ENCODE measurements around the gene ATG2A.

The ATG2A gene

DNA sequence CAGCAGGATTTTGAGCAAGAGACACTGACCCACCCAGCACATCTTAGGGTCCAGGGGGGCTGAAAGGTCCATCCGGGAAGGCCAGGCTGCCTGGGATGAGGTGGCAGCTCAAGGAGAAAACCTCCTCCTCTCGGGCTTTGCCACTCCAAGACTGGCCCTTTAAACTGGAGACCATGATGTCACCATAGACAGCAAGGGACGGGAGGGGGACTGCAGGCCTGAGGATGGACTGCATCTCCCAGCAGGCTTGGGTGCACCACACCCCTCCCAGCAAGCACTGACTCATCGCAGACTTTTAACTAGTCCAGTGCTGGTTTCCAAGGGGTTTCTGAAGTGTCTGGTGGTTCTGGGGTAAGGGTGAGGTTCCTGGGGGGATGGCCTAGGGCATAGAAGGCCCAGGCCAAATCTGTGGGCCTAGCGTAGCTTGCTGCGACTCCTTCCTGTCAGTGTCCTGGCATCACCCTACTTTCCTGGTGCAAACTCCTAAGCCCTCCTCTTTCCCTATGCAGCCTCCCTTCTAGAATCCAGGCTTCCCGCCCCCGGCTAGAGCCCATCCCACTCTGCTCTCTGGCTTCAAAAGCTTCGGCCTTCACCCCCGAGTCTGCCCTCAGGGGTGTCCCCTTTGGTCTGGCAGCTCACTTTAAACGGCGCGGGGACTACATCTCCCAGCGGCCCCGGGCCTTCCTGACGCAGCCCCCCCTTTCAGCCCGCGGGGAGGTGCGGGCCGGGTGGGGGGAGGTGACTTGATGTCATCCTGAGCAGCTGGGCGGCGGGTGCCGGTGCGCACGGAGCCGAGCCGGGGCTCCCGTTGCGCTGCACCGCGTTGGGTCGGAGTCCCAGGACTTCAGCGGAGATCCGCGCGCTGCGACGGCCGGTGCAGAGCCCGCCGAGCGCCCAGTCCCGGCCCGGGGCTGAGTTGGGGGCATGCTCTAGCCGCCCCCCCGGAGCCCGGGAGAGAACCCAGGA is 7.2 kb upstream of the ATG2A start, which contains the start of gene PPP2R5B:
TSS of gene PPP2R5B (plus strand) at position 746 of the 966 bp plus-strand sequence. CDS start 1,046 bp downstream, outside the sequence.
- DNase-seq, result peak; percentile 95

GRCh38 chr11:64923151-64923661 is 6.2 kb upstream of the ATG2A start:
- peak; percentile 24 for DNase-seq

DNA sequence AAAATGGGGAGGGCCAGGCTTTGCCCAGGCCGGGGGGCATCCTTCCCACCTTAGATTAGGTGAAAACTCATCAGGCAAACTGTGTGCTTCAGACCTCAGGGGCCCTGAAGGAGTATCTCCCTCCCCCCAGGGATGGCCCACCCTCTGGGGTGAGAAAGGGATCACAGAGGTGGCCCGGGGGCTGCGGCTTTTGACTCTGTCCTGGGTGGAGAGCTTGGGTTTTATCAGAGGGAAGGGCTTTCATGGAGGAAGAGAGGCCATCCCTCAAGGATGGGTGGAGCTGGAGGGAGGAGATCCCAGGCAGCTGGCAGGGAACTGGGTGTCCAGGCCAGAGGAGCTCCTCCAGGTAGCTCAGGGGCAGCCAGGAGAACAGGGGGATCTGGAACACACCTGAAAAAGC is 4.4 kb upstream of the ATG2A start:
- no peak for DNase-seq

DNA sequence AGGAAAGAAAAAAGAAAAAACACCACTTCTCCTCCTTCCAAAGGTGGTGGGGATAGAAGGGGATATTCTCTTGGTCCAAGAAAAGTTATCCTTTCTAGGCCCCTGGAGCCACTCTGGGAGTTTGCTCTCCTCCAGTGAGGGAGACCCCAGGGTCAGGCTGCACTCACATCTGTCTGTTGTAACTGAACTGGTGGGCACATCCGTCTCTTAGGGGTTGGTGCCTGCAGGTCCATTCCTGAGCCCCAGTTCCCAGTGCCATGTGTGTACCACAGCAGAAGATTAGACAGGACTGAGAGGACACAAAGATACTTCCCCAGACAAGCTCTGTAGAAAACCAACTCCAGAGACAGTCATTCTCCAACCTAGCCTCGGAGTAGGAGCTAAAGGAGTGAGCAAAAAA is 3.1 kb upstream of the ATG2A start:
- no peak for DNase-seq

DNA sequence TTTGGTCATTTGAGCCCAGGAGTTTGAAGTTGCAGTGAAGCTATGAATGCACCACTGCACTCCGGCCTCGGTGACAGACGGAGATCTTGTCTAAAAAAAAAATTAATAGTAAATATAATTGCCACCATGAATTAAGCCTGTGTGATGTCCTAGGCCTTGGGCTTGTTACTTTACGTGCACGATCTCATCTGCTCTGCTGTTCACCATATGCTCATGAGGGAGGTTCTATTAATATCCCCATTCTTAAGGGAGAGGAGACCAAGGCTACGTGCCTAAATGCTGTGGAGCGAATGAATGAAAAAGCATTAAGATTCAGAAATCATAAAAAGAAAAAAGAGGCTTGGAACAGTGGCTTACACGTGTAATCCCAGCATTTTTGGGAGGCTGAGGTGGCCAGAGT is 2.6 kb upstream of the ATG2A start:
- no peak for DNase-seq

DNA sequence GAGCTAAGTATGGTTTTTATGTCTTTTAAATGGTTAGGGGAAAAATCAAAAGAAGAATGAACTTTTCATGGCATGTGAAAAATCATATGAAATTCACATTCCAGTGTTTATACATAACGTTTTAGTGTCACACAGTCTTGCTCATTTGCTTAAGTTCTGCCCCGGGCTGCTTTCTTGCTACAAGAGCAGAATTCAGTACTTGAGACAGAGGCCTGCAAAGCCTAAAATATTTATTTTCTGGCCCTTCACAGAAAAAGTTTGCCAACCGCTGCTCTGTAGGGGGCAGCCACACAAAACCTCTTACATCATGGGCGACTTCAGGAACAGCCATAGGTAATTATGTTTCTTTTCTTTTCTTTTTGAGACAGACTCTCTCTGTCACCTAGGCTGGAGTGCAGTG is 1.0 kb upstream of the ATG2A start:
- DNase-seq, result peak; percentile 44

- no peak for DNase-seq
Observed at GRCh38 chr11:64917663-64917995, 620 bp upstream of the ATG2A start.

- peak; percentile 64 for DNase-seq
Observed at GRCh38 chr11:64916040-64916774, 802 bp downstream of the ATG2A start.

GRCh38 chr11:64915376-64915887 is 1.6 kb downstream of the ATG2A start:
- no peak for DNase-seq

- DNase-seq, result no peak
Observed at GRCh38 chr11:64914123-64914522, 2.9 kb downstream of the ATG2A start.

DNA sequence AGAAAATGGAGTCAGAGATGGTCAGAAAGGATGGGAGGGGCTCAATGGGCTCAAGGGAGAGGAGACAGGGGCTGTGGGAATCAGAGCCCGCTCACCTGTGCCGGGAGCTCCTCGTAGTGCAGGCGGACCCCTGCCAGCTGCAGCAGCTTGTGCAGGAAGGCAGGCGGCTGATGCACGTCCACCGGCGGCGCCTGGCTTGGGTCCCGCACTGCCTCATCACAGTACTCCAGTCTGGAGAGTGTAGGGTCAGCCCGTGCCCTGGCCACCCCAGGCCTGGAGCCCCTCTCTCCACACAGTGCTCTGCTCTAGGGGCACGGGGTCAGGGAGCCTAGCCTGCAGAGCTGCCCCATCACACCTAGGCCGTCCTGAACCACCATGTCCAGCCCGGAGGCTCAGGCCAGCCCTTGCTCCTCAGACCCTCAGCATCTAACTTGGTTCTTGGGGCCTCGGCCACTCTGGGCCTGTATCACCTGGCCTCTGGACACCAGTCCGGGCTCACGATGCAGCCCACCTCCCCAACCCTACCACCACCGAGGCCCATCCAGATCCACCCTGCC is 3.8 kb downstream of the ATG2A start:
- DNase-seq, result no peak

GRCh38 chr11:64911689-64912088 is 5.3 kb downstream of the ATG2A start:
- DNase-seq, result no peak

GRCh38 chr11:64911142-64911541 is 5.9 kb downstream of the ATG2A start:
- no peak for DNase-seq

DNA sequence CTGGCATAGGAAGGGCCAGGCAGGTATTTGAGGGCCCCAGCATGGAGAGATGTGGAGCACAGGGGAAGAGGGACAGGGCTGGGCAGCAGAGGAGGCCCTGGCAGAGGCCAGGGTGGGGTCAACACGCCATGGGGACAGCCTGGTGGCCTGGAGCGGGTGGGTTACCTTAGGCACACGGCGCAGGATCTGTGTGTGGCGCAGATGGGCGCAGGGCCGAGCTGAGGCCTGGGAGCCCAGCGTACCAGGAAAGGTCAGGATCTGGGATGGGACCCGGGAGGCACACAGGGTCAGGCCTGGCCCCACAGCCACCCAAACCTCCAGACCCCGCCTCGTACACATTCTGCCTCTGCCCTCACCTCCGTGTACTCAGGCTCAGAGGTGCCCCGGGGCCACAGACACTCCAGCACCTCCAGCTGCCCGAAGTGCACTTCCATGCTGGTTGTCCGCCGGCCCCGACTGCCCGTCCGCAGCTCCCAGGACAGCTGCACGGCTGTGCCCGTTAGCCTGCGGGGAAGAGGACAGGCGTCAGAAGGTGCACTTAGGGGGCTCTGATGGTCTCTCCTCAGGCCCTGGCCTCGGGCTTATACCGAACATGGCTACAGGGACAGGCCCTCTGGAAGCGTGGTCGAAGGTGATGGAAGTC is 6.4 kb downstream of the ATG2A start:
- DNase-seq, result no peak

DNA sequence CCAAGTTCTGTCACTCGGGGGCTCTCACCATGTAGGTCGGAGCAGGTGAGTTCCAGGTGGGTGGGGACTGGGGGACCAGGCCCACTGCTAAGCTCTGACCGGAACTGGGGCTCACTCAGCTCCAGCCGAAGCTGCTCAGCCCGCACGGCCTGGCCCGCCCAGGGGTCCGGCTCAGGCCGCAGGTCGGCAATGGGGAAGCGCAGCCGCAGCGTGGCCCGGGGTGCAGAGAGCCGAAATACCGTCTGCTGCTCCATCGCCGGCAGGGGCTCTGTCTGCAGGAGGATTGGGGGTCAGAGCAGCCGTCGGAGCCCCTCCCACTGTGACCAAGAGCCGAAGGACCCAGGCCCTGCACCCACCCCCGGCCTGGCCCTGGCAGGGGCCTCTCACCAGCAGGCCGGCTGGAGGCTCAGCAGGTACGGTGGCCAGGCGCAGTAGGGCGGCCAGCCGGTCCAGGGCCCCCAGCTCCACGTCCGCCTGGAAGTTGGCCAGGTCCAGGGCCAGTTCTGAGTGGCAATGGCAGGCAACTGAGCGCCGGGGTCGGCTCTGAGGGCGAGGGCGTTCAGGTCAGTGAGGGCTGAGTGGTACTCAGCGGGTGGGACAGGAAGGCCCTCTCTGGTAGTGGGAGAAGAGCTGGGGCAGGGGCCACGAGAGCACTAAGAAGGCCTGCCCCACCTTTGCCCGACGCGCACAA is 7.2 kb downstream of the ATG2A start:
- no peak for DNase-seq

DNA sequence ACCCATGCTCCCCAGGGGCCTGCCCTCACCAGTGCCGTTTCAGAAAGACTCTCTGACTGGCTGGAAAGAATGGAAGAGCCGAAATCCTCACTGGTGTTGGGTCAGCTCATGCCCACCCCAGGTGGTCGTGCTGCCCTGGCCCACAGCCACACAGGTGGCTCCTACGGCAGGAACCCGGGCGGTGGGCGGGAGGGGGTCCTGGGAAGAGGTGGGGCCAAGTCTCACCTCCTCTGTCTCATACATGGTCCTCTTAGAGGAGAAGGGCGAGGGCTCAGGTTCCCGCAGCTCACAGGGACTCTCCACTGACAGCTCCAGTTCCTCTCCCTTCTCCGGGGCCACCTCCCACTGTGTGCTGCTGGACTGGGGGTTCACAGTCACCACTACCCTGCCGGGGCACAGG is 8.2 kb downstream of the ATG2A start:
- DNase-seq, result no peak

- no peak for DNase-seq
Observed at GRCh38 chr11:64906314-64906635, 10.7 kb downstream of the ATG2A start.

GRCh38 chr11:64905516-64906313 is 11.3 kb downstream of the ATG2A start:
- DNase-seq, result no peak

DNA sequence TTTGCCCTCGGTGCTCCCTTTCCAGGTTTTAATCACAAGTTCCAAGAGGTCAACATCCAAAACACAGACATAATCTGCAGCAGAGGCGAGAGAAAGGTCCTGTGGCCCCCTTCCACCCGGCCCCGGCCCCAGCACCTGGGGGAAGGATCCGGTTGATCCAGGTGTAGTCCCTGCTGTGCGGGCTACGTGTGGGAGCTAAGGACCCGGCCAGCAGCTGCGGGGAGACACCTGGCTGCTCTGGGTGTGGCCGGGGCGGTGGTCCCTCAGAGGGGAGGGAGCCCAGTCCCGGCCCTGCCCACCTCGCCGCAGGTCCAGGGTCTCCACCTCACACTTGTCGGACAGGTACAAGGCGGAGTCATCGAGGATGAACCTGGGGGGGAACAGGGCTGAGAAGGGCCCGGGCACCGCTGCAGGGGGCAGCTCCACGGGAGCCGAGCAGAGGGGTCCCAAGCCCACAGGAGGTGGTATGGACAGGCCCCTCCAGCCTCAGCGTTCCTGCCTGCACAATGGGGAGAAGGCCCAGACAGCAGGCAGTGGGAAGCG is 13.6 kb downstream of the ATG2A start:
- no peak for DNase-seq

DNA sequence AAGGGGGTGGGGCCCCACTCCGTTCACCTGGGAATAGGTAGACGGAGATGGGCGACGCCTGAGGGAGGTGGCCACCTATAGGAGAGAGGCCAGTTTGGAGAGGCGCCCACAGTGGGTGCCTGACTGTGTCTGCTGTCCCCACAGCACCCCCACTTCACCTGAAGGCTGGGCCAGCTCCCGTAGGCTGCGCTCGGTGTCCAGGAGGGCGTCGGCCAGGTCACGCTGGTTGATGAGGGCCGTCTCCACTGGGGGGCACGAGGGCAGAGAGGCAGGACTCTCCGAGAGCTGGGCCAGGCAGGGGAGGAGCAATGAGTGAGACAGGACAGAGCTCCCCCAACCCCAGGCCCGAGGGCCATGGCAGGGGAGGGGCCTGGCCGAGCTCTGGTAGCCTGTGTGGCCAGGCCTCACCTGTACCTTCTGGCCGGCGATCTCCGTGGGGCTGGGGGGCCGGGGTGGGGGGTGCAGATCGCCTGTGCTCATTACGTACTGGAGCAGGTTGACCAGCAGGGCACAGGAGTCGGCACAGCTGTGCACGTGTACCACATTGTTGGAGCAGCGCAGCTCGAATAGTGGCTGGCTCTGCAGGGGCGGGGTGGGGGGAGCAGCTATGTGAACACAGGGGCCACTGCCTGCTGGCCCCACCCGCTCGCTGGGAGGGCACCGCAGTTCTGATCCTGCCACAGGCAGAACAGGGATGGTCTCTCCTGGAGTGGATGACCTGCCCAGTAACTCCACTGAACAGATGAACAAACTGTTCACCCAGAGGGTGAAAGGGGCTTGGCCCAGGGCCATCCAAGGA is 14.7 kb downstream of the ATG2A start:
- DNase-seq, result no peak
